T47D (cell line): ENCODE data around the gene DGKB.

ENCODE experiments used
- DNase-seq, 2 experiments: peaks; one replicate each; pipeline versions ENCODE4 v3.0.0 to v3.0.0-alpha.2; 2011 to 2012; ENCODE audit warnings: low read depth in 1 of 2, low spot score in 1 of 2
- JUND ChIP-seq: IDR thresholded peaks from 2 replicates; pipeline ENCODE4 v1.6.1; 2012; ENCODE audit warnings: low read depth
- in situ Hi-C: cut with HindIII; loops from 2 replicates; pipeline ENCODE4 v1.10.0; 2016; ENCODE audit warnings: low sequenced_read_pairs, low pct_unique_long_range_greater_than_20kb

DGKB gene

DNA sequence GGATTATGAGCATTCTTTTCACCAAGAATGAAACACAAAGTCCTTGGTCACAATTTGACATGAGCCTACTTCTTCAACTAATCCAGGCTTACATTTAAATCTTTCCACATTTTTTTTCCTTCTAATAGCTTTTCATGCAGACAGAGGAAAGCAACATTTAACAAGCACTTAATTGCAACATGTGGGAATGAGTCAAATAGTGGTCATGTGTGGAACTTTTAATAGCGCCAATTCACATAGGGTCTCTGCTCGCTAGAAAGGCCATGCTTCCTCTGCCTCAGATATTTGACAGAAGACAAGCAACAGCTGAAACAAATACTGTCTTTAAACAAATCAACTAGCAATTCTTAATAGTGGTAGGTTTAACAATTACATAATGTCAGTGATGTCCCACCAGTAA is 627.2 kb downstream of the DGKB start:
- no peak for TF ChIP-seq JUND
- in situ Hi-C loops: no loop called here

DNA sequence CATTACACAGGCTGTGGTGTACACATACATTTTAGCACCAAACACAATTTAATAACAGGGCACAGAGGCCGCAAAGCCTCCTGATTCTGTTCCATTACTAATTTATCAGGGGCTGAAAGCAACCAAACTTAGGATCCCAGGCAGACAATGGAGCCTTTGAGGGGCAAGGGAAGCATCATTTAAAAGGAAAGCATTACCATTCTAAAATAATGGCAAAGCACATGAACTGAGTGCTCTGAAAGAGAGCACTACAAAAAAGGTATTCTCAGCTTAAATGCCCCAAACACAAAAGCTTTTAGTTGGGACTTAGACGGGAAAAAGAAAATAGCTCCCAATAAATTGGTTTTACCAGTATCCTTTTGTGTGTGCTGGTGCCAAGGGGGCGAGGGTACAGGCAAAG is 631.1 kb downstream of the DGKB start:
- DNase-seq: no peak
- no peak for TF ChIP-seq JUND
- in situ Hi-C loops: no loop called here

More for the DNA sequence above, 627.2 kb downstream of the DGKB start:
- no peak for DNase-seq

DNA sequence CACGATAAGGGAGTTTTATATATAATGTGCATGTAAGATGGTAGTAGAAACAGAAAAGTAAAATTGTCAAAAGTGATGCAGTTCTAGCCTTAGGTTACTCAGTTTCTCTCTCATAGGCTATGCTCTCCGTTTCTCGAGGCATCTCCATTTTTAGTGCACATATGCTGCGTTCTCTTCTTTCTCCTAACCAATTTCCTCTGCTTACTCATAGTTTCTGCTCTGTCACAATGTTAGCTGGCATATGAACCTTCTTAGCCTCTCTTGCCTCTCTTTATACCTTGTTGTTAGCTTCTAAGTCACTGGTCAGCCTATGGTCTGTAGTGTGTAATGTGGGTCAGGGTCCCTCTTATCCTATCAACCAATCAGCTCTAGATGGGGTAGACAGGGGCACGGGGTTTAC is 632.5 kb downstream of the DGKB start:
- in situ Hi-C loops: no loop called here
- no peak for TF ChIP-seq JUND
- no peak for DNase-seq

DNA sequence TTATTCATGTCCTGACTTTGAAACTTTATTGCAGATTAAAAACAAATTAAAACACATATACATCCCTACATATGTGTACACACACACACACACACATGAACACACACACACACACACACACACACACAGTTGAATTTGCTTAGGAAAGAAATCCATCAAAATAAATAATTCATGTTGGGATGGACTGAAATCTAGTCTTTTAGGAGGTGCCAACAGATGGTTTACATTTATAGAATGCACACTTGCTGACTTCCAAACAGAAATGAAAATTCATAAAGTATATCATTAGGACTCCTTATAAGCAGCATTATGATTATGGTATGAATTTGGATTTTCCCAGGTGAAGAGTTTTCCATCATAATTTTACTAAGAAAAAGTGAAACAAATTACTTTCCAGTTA is 642.5 kb downstream of the DGKB start:
- in situ Hi-C loops: no loop called here
- no peak for DNase-seq
- TF ChIP-seq JUND: no peak

DNA sequence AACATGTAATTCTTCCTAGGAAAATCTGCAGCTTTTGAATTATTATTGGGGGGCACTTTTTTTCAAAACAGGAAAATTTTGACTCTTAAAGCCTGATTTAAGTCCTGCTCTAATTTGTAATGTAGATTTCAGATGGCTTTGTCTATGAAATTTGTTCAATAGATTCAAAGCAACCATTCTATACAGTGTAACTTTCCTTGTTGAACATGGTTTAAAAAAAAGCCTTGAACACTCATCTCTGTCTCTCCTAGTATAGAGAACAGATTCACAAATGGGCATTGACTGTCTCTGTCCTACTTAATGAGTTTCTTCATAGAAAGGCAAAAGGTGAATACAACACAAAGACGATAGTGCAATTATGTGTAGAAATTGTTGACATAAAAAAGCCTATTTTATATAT is 643.7 kb downstream of the DGKB start:
- TF ChIP-seq JUND: no peak
- in situ Hi-C loops: no loop called here
- DNase-seq: no peak

DNA sequence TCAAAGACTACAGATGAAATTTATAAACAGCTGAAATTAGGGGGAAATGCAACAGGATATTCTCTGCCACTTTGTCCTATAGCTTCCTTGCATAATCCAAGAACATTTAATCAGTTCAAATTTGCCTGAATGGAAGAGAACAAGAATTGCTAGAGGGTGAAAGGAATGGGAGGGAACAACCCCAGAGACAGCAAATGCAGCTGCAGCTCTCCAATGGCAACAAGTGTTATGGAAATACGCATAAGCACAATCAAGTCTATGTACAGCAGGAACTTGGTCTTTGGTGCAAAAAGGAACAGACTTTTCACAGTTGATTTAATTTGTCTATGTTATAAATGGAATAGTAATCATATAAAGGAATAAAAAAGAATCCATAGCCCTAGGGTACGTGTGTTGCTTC is 644.1 kb downstream of the DGKB start:
- no peak for DNase-seq
- in situ Hi-C loops: no loop called here
- TF ChIP-seq JUND: no peak

DNA sequence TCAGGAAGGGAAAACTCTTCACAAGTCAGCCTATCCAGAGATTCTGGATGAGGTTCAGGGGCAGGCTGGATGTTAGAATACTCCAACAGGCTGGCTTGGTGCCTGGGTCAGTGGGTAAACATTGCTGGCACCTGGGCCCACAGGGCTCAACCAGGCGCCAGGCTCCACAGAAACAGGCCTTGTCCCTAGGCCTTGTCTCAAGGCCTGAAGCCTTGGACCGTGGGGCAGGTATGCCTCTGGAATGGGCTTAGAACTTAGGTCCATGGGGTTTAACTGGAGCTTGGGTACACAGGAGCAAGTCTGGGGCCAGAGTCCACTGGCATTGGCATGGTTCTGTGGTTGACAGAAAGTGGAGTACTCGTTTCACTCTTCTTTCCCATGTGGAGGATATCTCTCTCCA is 650.1 kb downstream of the DGKB start:
- no peak for TF ChIP-seq JUND
- in situ Hi-C loops: no loop called here
- DNase-seq: peak in 1 of 2 experiments; percentile 16

DNA sequence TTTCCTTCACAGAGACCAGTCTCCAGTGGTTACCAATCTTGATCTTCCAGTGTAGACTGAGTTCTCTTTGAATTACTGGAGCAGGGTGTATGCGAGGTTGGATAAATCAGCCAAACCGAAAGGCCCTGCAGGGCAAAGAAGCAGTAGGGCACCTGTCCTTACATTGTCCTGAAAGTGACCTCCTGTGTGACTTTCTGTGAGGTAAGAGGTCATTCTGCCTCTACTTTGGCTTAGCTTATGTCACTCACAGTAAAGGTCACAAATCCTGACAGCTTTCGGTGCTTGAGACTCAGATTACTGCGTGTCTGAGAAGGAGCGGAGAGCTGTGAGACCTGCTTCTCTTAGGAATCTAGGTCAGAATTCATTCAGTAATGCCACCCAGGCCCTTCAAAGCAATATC is 660.4 kb downstream of the DGKB start:
- in situ Hi-C loops: no loop called here
- TF ChIP-seq JUND: no peak
- DNase-seq: peak in 1 of 2 experiments; percentile 15

DNA sequence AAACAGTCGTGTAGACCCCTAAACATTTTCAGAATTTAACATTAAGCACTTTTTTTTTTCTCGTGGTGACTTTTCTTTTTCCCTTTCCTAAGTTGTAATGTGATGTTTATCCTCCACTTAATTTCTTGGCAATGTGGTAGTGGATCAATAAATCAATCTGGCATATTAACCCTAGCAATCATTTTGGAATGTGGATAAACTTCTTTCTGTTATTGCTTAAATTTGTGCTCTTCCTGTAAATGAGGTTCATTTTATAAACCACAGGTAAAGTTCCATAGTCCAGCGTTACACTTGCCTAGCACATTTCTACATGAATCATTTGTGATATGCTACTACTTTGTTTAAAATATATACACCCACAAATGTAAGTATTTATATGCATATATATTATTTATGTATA is 665.7 kb downstream of the DGKB start:
- in situ Hi-C loops: no loop called here
- no peak for TF ChIP-seq JUND
- peak in 1 of 2 experiments; percentile 52 for DNase-seq

DNA sequence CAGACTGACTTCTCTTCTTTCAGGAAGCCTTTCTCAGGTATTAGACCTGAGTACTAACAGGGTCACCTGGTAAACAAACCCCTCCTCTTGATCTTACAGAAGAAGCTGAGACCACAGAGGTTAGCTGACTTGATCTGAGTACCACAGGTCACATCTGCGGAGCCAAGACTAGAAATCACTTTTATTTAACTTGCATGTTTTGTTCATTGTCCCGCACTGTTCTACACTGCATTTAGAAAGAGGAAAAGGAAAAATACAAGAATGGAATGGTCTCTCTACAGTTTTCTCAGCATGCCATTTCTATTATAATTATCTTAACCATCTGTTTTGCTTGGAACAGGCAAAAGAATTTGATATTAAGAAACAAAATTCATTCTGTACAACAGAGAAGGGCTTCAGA is 667.5 kb downstream of the DGKB start:
- TF ChIP-seq JUND: no peak
- in situ Hi-C loops: no loop called here
- no peak for DNase-seq

DNA sequence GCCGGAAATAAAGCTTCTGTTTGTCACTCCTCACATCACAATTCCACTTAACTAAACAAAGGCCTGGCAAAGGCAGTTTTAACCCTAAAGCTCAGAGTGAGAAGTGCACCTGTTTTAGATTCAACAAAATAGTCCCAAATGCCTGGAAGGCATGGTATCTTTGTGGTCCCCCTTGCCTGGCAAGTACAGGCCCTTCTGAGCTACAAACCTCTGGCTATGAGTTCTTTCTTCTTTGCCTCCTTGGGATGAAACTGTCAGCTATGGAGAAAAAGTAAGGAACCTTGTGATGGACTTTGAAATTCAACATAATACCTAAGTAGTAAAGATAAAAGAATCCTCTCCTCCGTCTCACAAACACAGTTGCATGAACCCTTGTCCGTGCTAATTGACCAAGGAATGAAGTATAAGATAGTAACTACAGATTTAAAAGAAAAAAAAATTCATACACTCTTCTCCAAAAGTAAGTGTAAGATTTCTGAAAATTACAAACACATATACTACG is 668.6 kb downstream of the DGKB start:
- DNase-seq: peak in 1 of 2 experiments; percentile 30
- TF ChIP-seq JUND: no peak
- in situ Hi-C loops: no loop called here

DNA sequence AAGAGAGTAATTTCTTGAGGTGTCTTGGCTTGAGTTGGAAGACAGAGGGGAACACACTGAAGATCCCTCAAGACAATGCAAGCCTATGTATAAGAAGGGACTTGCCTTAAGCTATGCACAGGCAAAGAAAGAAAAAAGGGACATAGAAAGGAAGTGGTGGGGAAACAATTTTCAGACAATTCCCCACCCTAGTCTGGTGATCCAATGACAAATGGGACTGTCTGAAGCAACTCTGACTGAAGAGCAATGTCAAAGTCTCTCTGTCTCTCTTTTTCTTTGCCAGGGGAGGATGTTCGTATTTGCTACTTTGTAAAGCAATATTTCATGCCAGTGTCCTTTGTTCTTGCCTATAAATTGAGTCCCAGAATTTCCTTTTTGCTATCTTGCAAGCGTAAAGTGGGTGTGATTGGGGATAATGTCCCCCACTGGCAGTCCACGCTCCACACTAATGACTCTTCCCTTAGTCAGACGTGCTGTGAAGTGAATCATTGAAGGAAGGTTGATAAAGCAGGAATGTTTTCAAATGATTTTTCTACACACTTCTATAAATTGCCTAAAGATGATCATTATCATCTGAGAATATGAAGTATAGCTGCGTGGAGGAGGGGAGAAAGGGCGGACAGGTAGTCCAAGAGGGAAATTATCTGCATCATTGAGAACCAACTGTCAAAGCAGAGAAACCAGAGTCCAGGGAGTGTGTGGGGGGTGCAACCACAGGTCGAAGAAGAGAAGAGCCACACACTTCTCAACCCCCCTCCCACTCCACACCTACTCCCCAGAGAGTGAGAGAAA is 669.3 kb downstream of the DGKB start:
- DNase-seq: no peak

DNA sequence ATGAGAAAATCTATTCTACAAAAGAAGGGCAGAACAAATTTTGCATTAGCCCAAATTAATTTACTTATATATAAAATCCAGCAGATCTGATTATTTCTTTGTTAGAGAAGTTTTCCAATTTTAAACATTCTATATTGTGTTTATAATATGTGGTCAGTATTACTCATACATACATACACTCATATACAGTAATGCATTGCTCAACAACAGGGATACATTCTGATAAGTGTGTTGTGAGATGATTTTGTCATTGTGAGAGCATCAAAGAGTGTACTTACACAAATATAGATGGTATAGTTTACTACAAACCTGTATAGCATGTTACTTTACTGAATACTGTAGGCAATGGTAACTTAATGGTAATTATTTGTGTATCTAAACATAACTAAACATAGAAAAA is 673.5 kb downstream of the DGKB start:
- in situ Hi-C loops: no loop called here
- DNase-seq: no peak
- TF ChIP-seq JUND: no peak

More for the DNA sequence above, 669.3 kb downstream of the DGKB start:
- no peak for TF ChIP-seq JUND
- in situ Hi-C loops: no loop called here

DNA sequence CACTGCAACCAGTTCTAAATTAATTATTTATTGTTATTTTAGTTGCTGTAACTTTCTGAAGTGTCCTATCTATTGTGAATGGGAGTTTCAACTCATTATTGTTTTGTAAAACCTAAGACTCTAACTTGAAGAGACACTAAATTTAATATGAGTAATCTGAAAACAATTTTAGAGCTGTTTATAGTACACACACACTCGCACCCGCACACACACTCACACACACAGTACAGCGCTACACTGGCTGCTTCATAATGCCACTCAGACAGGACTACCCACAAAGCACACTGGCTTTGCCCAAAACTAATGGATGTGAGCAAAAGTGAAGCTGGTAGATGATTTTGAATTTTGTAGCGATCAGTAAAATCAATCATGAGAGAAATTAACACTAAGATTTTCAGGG is 674.2 kb downstream of the DGKB start:
- DNase-seq: no peak
- TF ChIP-seq JUND: no peak
- in situ Hi-C loops: no loop called here
